SK-N-MC (cell line): ENCODE measurements around the gene PPP2R2B.

Source experiments
- DNase-seq: peaks from one replicate; pipeline ENCODE4 v3.0.0-alpha.2; 2011; ENCODE audit warnings: low read depth, low spot score
- H3K27ac ChIP-seq: fragments of 200-600 bp; sonication (generic); 2 replicates; pipeline ENCODE4 v1.5.1; 2016; ENCODE audit warnings: mixed run types
- H3K36me3 ChIP-seq: fragments of 200-600 bp; sonication (generic); 2 replicates; pipeline ENCODE4 v1.6.1; 2017; ENCODE audit warnings: antibody characterized with exemption, low read length, mixed read lengths; ENCODE audit not compliant: insufficient read depth
- H3K4me3 ChIP-seq: fragments of 200-600 bp; sonication (generic); 2 replicates; pipeline ENCODE4 v1.5.1; 2016
- H3K9ac ChIP-seq: fragments of 200-600 bp; sonication (generic); 2 replicates; pipeline ENCODE4 v1.8.0; 2017; ENCODE audit warnings: mixed run types, mixed read lengths; ENCODE audit not compliant: insufficient read length
- H3K9me3 ChIP-seq: fragments of 200-600 bp; sonication (generic); 2 replicates; pipeline ENCODE4 v1.6.1; 2017; ENCODE audit warnings: low read depth, mild to moderate bottlenecking, antibody characterized with exemption, low read length, moderate library complexity, mixed read lengths
- EZH2 ChIP-seq: fragments of 200-600 bp; sonication (generic); IDR thresholded peaks from one replicate; pipeline ENCODE4 v1.6.1; 2017; ENCODE audit warnings: antibody characterized with exemption
- FOXP2 ChIP-seq: optimal IDR thresholded peaks from 2 replicates; pipeline ENCODE3; 2011; ENCODE audit warnings: mild to moderate bottlenecking, moderate library complexity; ENCODE audit not compliant: insufficient read depth; ENCODE audit errors: extremely low read length, control extremely low read depth
- POLR2AphosphoS5 ChIP-seq: IDR thresholded peaks from 2 replicates; pipeline ENCODE4 v1.6.1; 2012; ENCODE audit warnings: mild to moderate bottlenecking, low read depth, low read length, borderline replicate concordance

The PPP2R2B gene

GRCh38 chr5:146828385-146828784 is 50.2 kb downstream of the PPP2R2B start:
- no peaks in the 10 kb centered on the region for H3K36me3 ChIP-seq
- no peak overlapping the region for H3K4me3 ChIP-seq
- H3K9ac ChIP-seq, result no peak overlapping the region
- no peak for TF ChIP-seq FOXP2
- TF ChIP-seq EZH2, result no peak
- TF ChIP-seq POLR2AphosphoS5, result no peak
- H3K27ac ChIP-seq, result no peak overlapping the region
- no peak for DNase-seq
- no peaks in the 10 kb centered on the region for H3K9me3 ChIP-seq

- no peak for DNase-seq
- TF ChIP-seq FOXP2 (no peak), POLR2AphosphoS5 (no peak), EZH2 (no peak)
- Histone ChIP-seq H3K9ac (no peak overlapping the region), H3K9me3 (no peaks in the 10 kb centered on the region), H3K36me3 (no peaks in the 10 kb centered on the region), H3K4me3 (no peak overlapping the region), H3K27ac (no peak overlapping the region)
These were observed 50.7 kb downstream of the PPP2R2B start for GRCh38 chr5:146827901-146828300.

- H3K4me3 ChIP-seq, result no peak overlapping the region
- no peaks in the 10 kb centered on the region for H3K9me3 ChIP-seq
- H3K27ac ChIP-seq, result no peak overlapping the region
- no peak for DNase-seq
- H3K9ac ChIP-seq, result no peak overlapping the region
- no peaks in the 10 kb centered on the region for H3K36me3 ChIP-seq
- no peak for TF ChIP-seq FOXP2
- no peak for TF ChIP-seq EZH2
- no peak for TF ChIP-seq POLR2AphosphoS5
These were observed 53.5 kb downstream of the PPP2R2B start for GRCh38 chr5:146825033-146825432.

DNA sequence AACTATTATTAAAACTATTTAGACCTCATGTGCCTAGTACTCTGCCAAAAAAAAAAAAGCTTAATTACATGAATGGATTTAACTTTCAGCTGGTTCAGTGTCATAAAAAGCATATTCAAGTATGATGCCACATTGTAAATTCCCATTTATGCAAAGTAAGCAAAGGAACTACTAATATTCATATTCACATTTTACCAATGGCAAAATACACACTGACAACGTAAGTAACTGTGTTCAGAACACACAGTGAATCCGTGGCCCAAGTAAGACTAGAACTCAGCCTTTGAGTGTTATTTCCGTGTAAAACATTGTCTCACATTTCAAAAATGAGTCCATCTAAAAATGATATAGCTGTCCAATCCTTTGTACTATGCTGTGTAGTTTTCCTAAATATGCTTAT is 56.8 kb downstream of the PPP2R2B start:
- Histone ChIP-seq H3K27ac (no peak overlapping the region), H3K36me3 (no peaks in the 10 kb centered on the region), H3K4me3 (no peak overlapping the region), H3K9ac (no peak overlapping the region), H3K9me3 (no peaks in the 10 kb centered on the region)
- TF ChIP-seq POLR2AphosphoS5 (no peak), FOXP2 (no peak), EZH2 (no peak)
- no peak for DNase-seq

GRCh38 chr5:146820987-146821386 is 57.6 kb downstream of the PPP2R2B start:
- Histone ChIP-seq H3K36me3 (no peaks in the 10 kb centered on the region), H3K9ac (no peak overlapping the region), H3K27ac (no peak overlapping the region), H3K9me3 (no peaks in the 10 kb centered on the region), H3K4me3 (no peak overlapping the region)
- DNase-seq, result no peak
- no peak for TF ChIP-seq FOXP2
- no peak for TF ChIP-seq EZH2
- TF ChIP-seq POLR2AphosphoS5, result no peak

DNA sequence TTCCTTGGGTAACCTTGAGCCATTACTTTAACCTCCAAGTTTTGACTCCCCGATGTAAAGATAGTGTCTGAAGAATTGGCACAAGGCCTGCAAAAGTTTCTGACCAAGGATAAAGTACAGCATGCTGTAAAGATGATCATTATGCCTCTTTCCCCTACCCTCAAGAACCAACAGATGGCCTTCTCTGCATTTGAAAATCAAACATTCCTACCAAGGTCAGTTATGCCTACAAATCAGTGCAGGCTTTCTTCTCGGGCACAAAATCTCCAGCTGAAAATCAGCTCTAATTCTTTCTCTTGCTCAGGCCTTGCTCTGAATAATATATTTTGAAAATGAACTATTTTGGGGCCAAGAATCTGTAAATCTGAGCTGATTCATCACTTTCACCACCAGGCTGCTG is 59.7 kb downstream of the PPP2R2B start:
- Histone ChIP-seq H3K27ac (no peak overlapping the region), H3K9ac (no peak overlapping the region), H3K9me3 (no peaks in the 10 kb centered on the region), H3K4me3 (no peak overlapping the region), H3K36me3 (no peaks in the 10 kb centered on the region)
- no peak for DNase-seq
- TF ChIP-seq FOXP2, result no peak
- TF ChIP-seq EZH2, result no peak
- TF ChIP-seq POLR2AphosphoS5, result no peak

DNA sequence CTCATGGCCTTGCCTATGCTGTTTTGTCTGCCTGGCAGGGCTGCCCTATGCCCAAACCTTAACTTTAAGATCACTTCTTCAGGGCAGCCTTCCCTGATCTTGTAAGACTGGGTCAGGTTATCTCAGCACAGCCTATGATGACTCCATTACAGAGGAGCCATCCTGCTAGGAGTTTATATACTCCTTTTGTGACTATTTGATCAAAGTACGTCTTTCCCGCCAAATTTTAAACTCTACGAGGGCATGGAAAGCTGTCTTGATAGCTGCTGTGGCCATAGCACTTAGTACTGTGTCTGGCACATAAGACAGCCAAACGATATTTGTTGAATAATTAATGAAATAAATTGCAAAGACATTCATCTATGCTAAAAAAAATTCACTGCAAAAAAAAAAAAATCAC is 60.6 kb downstream of the PPP2R2B start:
- H3K9me3 ChIP-seq, result no peaks in the 10 kb centered on the region
- DNase-seq, result no peak
- H3K36me3 ChIP-seq, result no peaks in the 10 kb centered on the region
- TF ChIP-seq EZH2 (no peak), POLR2AphosphoS5 (no peak), FOXP2 (no peak)
- no peak overlapping the region for H3K27ac ChIP-seq
- H3K9ac ChIP-seq, result no peak overlapping the region
- H3K4me3 ChIP-seq, result no peak overlapping the region

DNA sequence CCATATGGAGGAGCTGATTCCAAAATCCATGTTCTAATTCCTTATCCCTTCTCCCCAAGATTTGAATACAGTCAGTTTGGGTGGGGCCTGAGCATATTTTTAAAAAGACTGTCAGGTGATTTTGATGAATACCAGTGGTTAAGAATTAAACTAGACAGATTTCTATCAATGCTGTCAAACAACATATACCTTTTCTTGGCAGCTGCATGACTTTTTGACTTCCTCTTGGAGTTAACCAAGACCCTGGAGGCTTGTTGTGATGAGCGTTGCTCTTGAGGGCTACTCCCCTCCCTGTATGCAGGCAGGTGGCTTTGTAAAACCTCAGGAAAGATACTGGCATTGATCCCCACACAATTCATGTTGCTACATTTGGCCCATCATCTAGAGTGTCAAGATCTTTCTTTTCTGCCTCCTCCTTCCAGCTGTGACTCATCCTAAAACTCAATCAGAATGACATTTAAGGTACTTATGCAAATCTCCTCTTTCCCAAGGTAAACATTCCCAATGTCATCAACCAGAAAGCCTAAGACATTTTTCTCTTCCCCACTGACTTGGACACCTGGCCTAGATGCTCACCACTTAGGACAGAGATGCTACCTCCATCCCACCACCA is 61.7 kb downstream of the PPP2R2B start:
- Histone ChIP-seq H3K9ac (no peak overlapping the region), H3K36me3 (no peaks in the 10 kb centered on the region), H3K4me3 (no peak overlapping the region), H3K9me3 (no peaks in the 10 kb centered on the region), H3K27ac (no peak overlapping the region)
- TF ChIP-seq FOXP2, result no peak
- no peak for TF ChIP-seq POLR2AphosphoS5
- no peak for TF ChIP-seq EZH2
- DNase-seq, result no peak

DNA sequence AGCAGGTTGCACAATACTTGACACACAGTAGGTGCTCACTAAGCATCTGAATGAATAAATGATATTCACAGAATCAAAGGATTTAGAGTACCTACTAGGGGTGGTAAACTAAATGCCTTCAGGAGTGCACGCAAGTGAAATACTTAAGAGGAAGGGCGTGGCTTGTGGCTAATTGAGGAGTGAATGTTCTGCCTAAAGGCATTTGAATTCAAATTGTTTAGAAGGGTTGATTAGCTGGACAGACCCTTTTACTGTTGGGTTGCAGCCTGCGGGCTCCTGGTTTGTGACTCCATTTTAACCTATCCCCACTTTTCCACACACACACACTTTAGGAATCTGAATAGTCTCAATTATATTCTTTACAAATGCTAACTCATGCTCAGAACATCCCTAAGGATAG is 63.1 kb downstream of the PPP2R2B start:
- no peaks in the 10 kb centered on the region for H3K9me3 ChIP-seq
- no peak overlapping the region for H3K27ac ChIP-seq
- TF ChIP-seq FOXP2 (no peak), EZH2 (no peak), POLR2AphosphoS5 (no peak)
- H3K9ac ChIP-seq, result no peak overlapping the region
- H3K4me3 ChIP-seq, result no peak overlapping the region
- no peak for DNase-seq
- no peaks in the 10 kb centered on the region for H3K36me3 ChIP-seq
